ENCODE data around the gene SUSD3. TPM values are rescaled to one million over a fixed set of nuclear protein-coding genes. Genes with fewer than 3 reads are reported as not detected.

Gene SUSD3
- total and polyA plus RNA-seq, 2 of the 8 experiments (the other 6 are each of a cell fraction or from before 2014, with no cell fraction given) = 5.5 to 35.4 TPM

DNA sequence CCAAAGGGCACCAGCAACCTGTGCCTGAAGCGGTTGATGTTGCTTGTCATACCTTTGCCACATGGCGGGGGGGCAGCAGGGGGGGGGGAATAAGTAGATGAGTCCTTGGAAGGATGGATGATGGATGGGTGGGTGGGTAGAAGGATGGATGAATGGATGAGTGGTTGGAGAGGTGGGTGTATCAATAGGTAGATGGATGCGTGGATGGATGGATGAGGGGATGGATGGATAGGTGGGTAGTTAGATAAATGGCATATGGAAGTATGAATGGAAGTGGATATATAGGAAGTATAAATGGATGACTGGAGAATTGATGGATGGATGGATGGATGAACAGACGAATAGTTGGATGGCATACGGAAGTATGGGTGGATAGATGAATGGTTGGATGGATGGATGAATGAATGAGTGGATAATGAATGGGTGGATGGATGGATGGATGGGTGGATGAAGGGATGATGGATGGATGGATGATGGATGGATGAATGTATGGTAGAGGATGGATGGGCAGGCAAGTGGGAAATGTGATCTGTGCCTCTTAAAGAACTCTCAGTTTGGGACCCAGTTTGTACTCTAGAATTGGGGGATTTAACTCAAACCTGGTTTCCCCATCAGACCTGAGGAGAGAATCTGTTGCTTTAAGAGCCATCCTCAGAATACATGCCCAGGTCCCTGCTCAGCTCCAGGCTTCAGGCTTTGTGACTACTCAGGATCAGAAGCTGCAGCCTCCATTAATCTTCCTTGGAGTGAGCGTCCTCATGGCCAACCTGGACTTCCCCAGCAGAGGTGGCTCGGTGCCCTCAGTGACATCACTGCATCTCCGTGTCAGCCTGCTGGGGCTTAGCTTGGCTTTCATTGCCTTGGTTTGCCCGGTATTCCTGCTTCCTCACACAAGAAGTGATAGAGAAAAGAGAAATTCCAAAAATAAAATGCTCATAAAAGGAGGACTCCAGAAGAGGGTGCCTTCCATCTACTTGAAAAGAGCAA, 27.6 kb upstream of the SUSD3 start (continued):
- TF ChIP-seq, protein P1, sequence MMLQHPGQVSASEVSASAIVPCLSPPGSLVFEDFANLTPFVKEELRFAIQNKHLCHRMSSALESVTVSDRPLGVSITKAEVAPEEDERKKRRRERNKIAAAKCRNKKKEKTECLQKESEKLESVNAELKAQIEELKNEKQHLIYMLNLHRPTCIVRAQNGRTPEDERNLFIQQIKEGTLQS (IDR thresholded peaks at IDR 0.05; ENCODE audit: insufficient read depth, low read depth, low read length) = no peak
- TF ChIP-seq NRF1 (IDR thresholded peaks at IDR 0.05; ENCODE audit: low read depth, low read length) (no peak), TAF7 (optimal IDR thresholded peaks at IDR 0.05; ENCODE audit: borderline replicate concordance, low read depth, low read length) (no peak), BRCA1 (IDR thresholded peaks at IDR 0.05; ENCODE audit: low read depth, low read length) (no peak), YY1 (IDR thresholded peaks at IDR 0.05; ENCODE audit: low read depth, low read length) (no peak), SAP30 (IDR thresholded peaks at IDR 0.05; ENCODE audit: insufficient read depth, insufficient replicate concordance, low read length) (no peak), CEBPB (IDR thresholded peaks at IDR 0.05; ENCODE audit: low read depth, low read length) (no peak), HDAC6 (IDR thresholded peaks at IDR 0.05; ENCODE audit: low read depth, low read length) (no peak)

Measured in H1 (cell line).